Prostate gland (tissue), 2 donors: ENCODE measurements around the gene RO60.

Experiments
- CTCF ChIP-seq, 4 experiments: fragments of 200-600 bp in 2 of 4; fragments of 450-650 bp in 2 of 4; sonication (generic) in 2 of 4; IDR thresholded peaks; 1 replicate in 3 of 4; 2 replicates in 1 of 4; pipeline ENCODE4 v1.5.1; 2016 to 2019; ENCODE audit warnings: antibody characterized with exemption in 4 of 4, mild to moderate bottlenecking in 2 of 4, moderate library complexity in 2 of 4
- POLR2A ChIP-seq: fragments of 450-650 bp; IDR thresholded peaks from one replicate; pipeline ENCODE4 v1.6.1; 2016; ENCODE audit warnings: antibody characterized with exemption, mild to moderate bottlenecking
- POLR2AphosphoS5 ChIP-seq: sonication (generic); formaldehyde crosslinking; IDR thresholded peaks from one replicate; pipeline ENCODE4 v1.6.1; 2017; ENCODE audit warnings: antibody characterized with exemption

DNA sequence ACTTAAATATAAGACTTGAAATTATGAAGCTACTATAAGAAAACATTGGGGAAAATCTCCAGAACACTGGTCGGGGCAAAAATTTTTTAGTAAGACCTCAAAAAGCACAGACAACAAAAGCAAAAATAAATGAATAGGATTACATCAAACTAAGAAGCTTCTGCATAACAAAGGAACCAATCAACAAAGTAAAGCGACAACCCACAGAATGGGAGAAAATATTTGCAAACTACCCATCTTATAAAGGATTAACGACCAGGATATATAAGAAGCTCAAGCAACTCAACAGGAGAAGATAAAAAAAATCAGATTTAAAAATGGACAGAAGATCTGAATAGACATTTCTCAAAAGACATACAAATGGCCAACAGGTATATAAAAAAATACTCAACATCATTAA lies 19.4 kb upstream of the RO60 start:
- TF ChIP-seq CTCF (IDR thresholded peaks at IDR 0.05), result no peak
- no peak for TF ChIP-seq POLR2AphosphoS5
- TF ChIP-seq POLR2A, result no peak
